Measurements from ENCODE around the gene SLC10A3. TPM values are rescaled to one million over a fixed set of nuclear protein-coding genes. Genes with fewer than 3 reads are reported as not detected.

Gene SLC10A3
- total RNA-seq, 2 experiments from 2014 or later, result 13.2 to 14.1 TPM

- peak; percentile 59 for DNase-seq
- Mint-ChIP-seq H3K4me3 (peak within 1 kb of the TSS; percentile 87), H3K36me3 (ENCODE audit: low read depth) (peaks cover 4% of the 10 kb centered on the region), H3K27me3 (no peaks in the 10 kb centered on the region), H3K9me3 (no peaks in the 10 kb centered on the region), H3K4me1 (ENCODE audit: low read depth) (peaks cover 6% of the 10 kb centered on the region), H3K27ac (peak within 1 kb of the TSS; percentile 86)
- POLR2A ChIA-PET, result interaction anchor here (0.8 to 2.6 kb wide), 4 partner anchors 46 to 488 kb away, joined by 3 to 8 read pairs (median 3); partner anchors contain the start of gene RPL10
- intact Hi-C loops (cut with micrococcal nuclease), result no loop called here
- CTCF ChIA-PET, result no interaction called here
- TF ChIP-seq CTCF (IDR thresholded peaks at IDR 0.05), result no peak
- peak; percentile 79 for ATAC-seq
Observed at GRCh38 chrX:154458116-154458953, 32.1 kb downstream of the SLC10A3 start, which contains the start of gene PLXNA3. PLXNA3 (plus strand) TSS chrX:154458281; CDS start chrX:154460184, 1,903 bp downstream.

GRCh38 chrX:154457491-154458115 lies 32.8 kb downstream of the SLC10A3 start:
- Mint-ChIP-seq H3K4me3 (peak overlapping the region; percentile 87), H3K27me3 (no peaks in the 10 kb centered on the region), H3K27ac (peak overlapping the region; percentile 86), H3K9me3 (no peaks in the 10 kb centered on the region), H3K4me1 (ENCODE audit: low read depth) (peaks cover 6% of the 10 kb centered on the region), H3K36me3 (ENCODE audit: low read depth) (peaks cover 7% of the 10 kb centered on the region)
- ATAC-seq, result peak; percentile 74
- ChIA-PET POLR2A (interaction anchor here (0.8 to 2.6 kb wide), 3 partner anchors 58 to 488 kb away, joined by 3 to 8 read pairs (median 3); partner anchors contain the start of gene RPL10), CTCF (no interaction called here)
- peak; percentile 57 for DNase-seq
- TF ChIP-seq CTCF (IDR thresholded peaks at IDR 0.05), result no peak
- intact Hi-C loops (cut with micrococcal nuclease), result no loop called here

- intact Hi-C loops (cut with micrococcal nuclease), result no loop called here
- no peaks in the 10 kb centered on the region for H3K27me3 Mint-ChIP-seq
- TF ChIP-seq CTCF (IDR thresholded peaks at IDR 0.05), result no peak
- peaks cover 3% of the 10 kb centered on the region for H3K4me1 Mint-ChIP-seq (ENCODE audit: low read depth)
- H3K9me3 Mint-ChIP-seq, result no peaks in the 10 kb centered on the region
- ChIA-PET CTCF (no interaction called here), POLR2A (interaction anchor here (1.2 kb wide), 1 partner anchor 36 kb away, joined by 3 read pairs; no protein-coding TSS in a partner anchor)
- peaks cover 6% of the 10 kb centered on the region for H3K36me3 Mint-ChIP-seq (ENCODE audit: low read depth)
- ATAC-seq, result no peak
- H3K27ac Mint-ChIP-seq, result no peak overlapping the region
- DNase-seq, result no peak
- no peak overlapping the region for H3K4me3 Mint-ChIP-seq
Observed at GRCh38 chrX:154452823-154453222, 37.6 kb downstream of the SLC10A3 start.

GRCh38 chrX:154450312-154450711 lies 40.1 kb downstream of the SLC10A3 start:
- POLR2A ChIA-PET, result no interaction called here
- peaks cover 6% of the 10 kb centered on the region for H3K36me3 Mint-ChIP-seq (ENCODE audit: low read depth)
- DNase-seq (no peak), ATAC-seq (no peak)
- intact Hi-C loops (cut with micrococcal nuclease), result no loop called here
- no peak overlapping the region for H3K27ac Mint-ChIP-seq
- CTCF ChIA-PET, result no interaction called here
- H3K4me1 Mint-ChIP-seq (ENCODE audit: low read depth), result peaks cover 7% of the 10 kb centered on the region
- H3K27me3 Mint-ChIP-seq, result no peaks in the 10 kb centered on the region
- no peak for TF ChIP-seq CTCF (IDR thresholded peaks at IDR 0.05)
- H3K9me3 Mint-ChIP-seq, result no peaks in the 10 kb centered on the region
- no peak overlapping the region for H3K4me3 Mint-ChIP-seq

- H3K4me1 Mint-ChIP-seq (ENCODE audit: low read depth), result peaks cover 7% of the 10 kb centered on the region
- peaks cover 6% of the 10 kb centered on the region for H3K36me3 Mint-ChIP-seq (ENCODE audit: low read depth)
- CTCF ChIA-PET, result interaction anchor here (1.0 kb wide), 1 partner anchor 13 kb away, joined by 3 read pairs; no protein-coding TSS in a partner anchor
- no peaks in the 10 kb centered on the region for H3K9me3 Mint-ChIP-seq
- ATAC-seq, result no peak
- POLR2A ChIA-PET, result no interaction called here
- intact Hi-C loops (cut with micrococcal nuclease), result no loop called here
- H3K27me3 Mint-ChIP-seq, result no peaks in the 10 kb centered on the region
- DNase-seq, result no peak
- no peak for TF ChIP-seq CTCF (IDR thresholded peaks at IDR 0.05)
- no peak overlapping the region for H3K27ac Mint-ChIP-seq
- no peak overlapping the region for H3K4me3 Mint-ChIP-seq
Observed at GRCh38 chrX:154449618-154450017, 40.8 kb downstream of the SLC10A3 start.

All from activated CD8-positive, alpha-beta T cell treated with anti-CD3 and anti-CD28 coated beads for 36 hours (primary cell).